Posterior cingulate gyrus (tissue), 11 donors: ENCODE data around the gene CWC22.
"Not testable (repeated sequence)": the region's sequence is repeated elsewhere in the genome, so short reads cannot be mapped to it uniquely, and the experiment has no call there.

ENCODE experiments used
- DNase-seq, 10 donors: peaks; one replicate each; pipeline versions ENCODE4 v3.0.0 to v3.0.0-alpha.2; 2020 to 2021; ENCODE audit warnings: mixed read lengths in 3 of 10
- intact Hi-C: fragments of 100-400 bp; cut with DNase I; formaldehyde crosslinking; loops from one replicate; pipeline ENCODE4 v1.15.1; 2023

CWC22 gene

GRCh38 chr2:179954026-179954425 lies 53.1 kb downstream of the CWC22 start:
- intact Hi-C loops = no loop called here
- no peak for DNase-seq

DNA sequence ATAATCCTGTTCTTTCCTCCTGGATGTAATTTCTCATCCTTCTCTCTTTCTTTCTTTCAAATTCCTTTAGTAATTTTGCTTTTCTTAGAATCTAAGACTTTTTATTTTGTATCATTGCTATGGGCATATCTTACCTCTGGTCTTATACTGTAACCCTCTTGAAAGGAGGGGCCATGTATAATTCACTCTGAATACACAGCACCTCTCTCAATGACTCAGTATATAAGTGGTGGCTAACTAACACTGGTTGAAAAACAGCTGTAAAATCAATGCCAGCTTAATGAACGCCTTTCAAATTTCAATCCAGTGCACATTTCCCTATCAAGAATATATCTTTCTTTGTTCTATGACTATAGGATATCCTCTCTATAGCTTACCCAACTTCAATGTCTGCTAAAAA lies 53.7 kb downstream of the CWC22 start:
- no peak for DNase-seq
- intact Hi-C loops = no loop called here

GRCh38 chr2:179952658-179953057 lies 54.4 kb downstream of the CWC22 start:
- DNase-seq = no peak
- intact Hi-C loops = no loop called here

GRCh38 chr2:179951680-179952079 lies 55.4 kb downstream of the CWC22 start:
- intact Hi-C loops = no loop called here
- DNase-seq = no peak

DNA sequence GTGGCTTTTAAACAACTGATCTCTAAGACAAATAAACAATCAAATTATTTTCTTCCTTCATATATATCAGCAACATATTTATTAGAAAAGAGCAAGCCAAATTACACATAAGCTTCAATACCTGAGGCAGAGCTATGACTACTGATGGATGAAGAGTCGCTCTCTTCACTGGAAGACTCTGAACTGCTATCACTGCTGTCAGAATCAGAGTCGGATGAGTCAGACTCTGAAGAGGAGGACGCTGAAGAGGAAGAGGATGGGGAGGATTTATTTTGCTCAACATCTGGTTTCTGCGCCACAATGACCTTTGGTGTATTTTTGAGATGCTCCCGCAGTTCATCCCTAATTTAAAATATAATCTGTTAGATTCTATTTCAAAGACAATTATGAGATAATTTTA lies 56.7 kb downstream of the CWC22 start:
- no peak for DNase-seq
- intact Hi-C loops = no loop called here

GRCh38 chr2:179949438-179949837 lies 57.7 kb downstream of the CWC22 start:
- no peak for DNase-seq

GRCh38 chr2:179948058-179948457 lies 59.0 kb downstream of the CWC22 start:
- intact Hi-C loops = no loop called here
- no peak for DNase-seq

More at GRCh38 chr2:179949438-179949837, 57.7 kb downstream of the CWC22 start:
- intact Hi-C loops = no loop called here

GRCh38 chr2:179946810-179947615 lies 60.1 kb downstream of the CWC22 start:
- intact Hi-C loops = no loop called here
- DNase-seq = no peak

DNA sequence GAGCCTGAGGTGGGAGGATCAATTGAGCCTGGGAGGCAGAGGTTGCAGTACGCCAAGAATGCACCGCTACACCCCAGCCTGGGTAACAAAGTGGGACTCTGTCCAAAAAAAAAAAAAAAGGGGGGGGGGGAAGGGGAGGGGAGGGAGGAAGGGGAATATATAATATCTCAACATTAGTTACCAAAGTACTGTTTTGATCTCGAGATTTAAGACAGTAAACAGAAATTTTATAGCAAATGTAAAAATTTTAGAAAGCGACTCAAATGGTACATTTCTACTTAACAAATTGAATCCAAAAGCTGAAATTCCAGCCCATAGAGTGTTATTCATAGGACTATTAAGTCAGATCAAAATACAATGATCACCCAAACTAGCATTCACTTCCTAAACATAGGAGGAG lies 60.8 kb downstream of the CWC22 start:
- intact Hi-C loops = no loop called here
- no peak for DNase-seq

DNA sequence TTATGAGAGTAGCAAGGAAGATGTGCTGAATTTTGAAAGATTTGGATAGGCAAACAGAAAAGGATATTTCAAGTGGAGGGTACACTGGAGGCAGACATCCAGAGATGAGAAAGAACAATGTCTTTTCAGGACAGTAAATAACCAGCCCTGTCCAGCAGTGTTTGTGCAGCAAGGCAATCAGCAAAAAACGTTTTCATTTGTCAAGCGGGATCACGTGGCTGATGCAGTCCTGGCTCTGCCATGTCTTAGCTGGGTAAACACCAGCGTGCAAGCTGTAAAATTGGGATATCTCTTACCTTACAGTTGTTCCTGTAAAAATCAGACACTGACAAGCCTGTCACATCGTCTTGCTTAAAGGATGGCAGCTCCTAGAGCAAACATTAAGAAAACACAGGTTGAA lies 67.8 kb downstream of the CWC22 start:
- intact Hi-C loops = no loop called here
- no peak for DNase-seq

- intact Hi-C loops = no loop called here
- DNase-seq = no peak
Measured at GRCh38 chr2:179938026-179938425, 69.1 kb downstream of the CWC22 start.

- intact Hi-C loops = no loop called here
- no peak for DNase-seq
Measured at GRCh38 chr2:179936654-179937053, 70.4 kb downstream of the CWC22 start.

- DNase-seq = no peak
- intact Hi-C loops = no loop called here
Measured at GRCh38 chr2:179936141-179936540, 71.0 kb downstream of the CWC22 start.

DNA sequence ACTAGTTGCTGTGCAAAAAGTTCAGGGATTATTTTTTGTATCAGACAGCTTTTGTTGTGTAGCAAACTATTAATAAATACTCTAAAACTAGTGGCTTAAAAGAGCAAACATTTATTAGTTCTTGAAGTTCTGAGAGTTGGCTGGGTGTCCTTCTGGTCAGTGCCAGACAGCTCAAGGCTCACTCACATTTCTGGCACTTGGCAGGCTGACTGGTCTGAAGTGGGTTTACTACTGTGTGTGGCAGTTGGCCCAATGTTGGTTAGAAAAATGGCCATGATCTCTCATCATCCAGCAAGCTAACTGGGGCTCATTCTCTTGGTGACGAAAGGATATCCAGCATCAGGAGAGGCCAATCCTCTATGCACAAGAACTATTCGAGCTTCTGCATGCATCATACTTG lies 74.3 kb downstream of the CWC22 start:
- DNase-seq = peak in 1 of 10 donors; percentile 13

DNA sequence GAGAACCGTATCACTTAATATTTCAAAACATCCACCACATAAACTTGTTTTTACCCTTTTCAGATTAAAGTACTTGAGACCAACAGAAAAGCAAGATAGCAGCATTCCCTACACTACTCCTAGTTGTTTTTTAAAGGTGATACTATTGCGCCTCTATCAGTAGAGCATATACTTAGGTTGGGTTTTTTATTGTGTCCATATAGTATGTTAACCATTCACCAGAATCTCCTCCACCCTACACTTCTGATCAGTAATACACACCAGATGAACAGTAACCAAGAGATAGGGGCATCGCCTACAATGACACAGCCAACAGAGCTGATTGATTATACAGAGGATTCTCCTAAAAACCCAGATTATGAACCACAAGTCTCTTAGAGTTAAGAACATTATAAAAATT lies 75.6 kb downstream of the CWC22 start:
- intact Hi-C loops = no loop called here
- DNase-seq = no peak

More for the DNA sequence above, 74.3 kb downstream of the CWC22 start:
- intact Hi-C loops = no loop called here

GRCh38 chr2:179929997-179930396 lies 77.1 kb downstream of the CWC22 start:
- intact Hi-C loops = not testable (repeated sequence)
- peak in 1 of 10 donors; percentile 26 for DNase-seq

DNA sequence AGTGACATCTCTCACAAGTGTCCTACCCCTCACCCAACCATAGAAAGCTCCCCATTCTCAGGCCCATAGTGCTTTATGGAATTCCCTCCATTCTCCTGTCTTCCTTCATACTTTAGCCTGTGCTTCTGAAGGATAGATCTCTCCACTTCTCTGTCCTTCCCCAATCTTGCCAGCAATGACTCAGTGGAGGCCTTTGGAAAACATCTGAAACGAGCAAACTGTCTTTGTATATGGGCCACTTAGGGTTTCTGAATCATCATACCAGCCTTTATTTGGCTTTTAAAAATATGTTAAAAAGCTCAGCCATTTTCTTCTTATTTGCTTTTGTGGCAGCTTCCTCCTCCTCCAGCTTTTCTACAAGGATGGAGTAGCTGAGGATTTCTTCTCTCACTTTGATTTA lies 80.1 kb downstream of the CWC22 start:
- DNase-seq = no peak
- intact Hi-C loops = no loop called here

DNA sequence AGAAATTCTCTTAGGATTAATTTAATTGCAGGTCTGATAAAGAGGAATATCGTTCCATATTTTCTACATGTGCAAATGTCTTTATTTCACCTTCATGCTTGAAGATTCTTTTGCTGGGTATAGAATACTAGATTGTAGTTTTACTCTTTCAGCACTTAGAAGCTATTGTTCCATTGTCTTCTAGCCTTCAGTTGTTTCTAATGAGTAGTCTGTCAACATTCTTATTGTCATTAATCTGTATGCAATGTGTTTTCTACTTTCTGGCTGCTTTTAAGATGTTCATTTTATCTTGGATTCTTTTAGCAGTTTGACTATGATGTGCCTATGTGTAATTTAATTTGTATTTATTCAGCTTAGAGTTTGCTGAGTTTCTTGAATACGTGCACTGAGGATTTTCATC lies 81.4 kb downstream of the CWC22 start:
- intact Hi-C loops = no loop called here

DNA sequence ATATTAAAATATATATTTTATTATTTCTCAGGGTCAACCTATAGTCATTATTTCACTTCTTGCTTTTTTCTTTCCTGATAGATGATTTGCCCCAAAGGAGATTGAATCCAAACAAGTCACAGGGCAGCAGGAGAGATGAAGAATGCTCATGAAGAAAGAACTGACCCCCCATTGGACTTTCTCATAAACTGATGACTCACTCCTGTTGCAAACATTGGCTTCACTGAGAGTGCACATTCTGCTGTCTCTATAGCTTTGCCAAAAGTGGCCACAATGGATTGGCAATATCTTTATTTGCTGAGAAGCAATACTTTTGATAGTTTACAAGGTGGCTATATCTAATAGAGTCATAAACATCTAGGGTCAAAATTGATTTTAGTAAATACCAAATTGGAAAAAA lies 89.8 kb downstream of the CWC22 start:
- DNase-seq = no peak
- intact Hi-C loops = no loop called here

More for the DNA sequence above, 81.4 kb downstream of the CWC22 start:
- no peak for DNase-seq

DNA sequence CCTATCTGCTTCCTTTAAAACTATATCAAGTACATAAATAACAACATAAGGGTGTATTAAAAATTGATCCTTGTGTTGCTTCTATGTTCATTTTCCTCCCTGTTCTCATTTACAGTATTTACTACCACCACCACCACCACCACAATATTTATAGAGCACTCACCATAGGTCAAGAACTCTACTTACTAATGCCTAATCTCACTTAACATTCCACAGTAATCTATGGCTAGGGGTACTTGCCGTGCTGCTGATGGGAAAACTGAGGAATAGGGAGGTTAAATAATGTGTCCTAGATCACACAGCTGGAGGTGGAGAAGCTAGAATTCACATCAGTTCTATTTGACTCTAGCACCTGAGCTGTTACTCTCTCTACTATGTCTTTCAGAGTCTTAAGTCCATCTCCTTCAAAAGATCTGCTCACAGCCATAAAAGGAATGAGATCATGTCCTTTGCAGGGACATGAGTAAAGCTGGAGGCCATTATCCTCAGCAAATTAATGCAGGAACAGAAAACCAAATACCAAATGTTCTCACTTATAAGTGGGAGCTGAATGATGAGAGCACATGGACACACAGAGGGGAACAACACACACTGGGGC lies 91.6 kb downstream of the CWC22 start:
- no peak for DNase-seq
- intact Hi-C loops = no loop called here

DNA sequence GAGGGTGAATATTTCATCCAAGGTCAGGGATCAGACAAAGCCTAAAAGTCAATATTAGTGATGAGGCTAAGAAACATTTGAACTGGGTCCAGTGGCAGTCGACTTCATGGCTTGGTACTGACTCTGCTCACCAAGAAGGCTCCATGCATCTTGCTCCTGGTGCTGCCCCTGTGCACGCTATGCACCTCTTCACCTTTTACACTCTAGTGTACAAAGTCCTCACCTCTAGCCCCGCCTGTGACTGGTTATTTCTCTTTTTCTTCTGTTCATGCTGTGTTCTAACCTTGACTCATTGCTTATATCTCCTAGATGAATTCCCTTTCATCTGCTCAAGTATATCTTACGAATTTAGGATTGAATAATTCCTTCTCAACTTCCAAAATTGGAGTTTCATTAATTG lies 93.3 kb downstream of the CWC22 start:
- DNase-seq = no peak

GRCh38 chr2:179911569-179911968 lies 95.5 kb downstream of the CWC22 start:
- DNase-seq = no peak
- intact Hi-C loops = no loop called here

More for the DNA sequence above, 93.3 kb downstream of the CWC22 start:
- intact Hi-C loops = no loop called here
